ENCODE data around the gene SLC2A5. TPM values are rescaled to one million over a fixed set of nuclear protein-coding genes. Genes with fewer than 3 reads are reported as not detected.

SLC2A5 gene
- total and polyA plus RNA-seq, 2 donors (not counting 3 experiments of a cell fraction or from before 2014, with no cell fraction given), result not detected

- H3K36me3 ChIP-seq (ENCODE audit: control insufficient read depth in 2 of 2, extremely low read depth in 1 of 2, insufficient read depth in 2 of 2, low read length in 2 of 2), result no peaks in the 10 kb centered on the region
- BruUV-seq (replicated peaks), result no TSS peak
- no peak overlapping the region for H3K4me3 ChIP-seq (replicated peaks in 1 of 3; ENCODE audit: insufficient read depth in 1 of 3, low read depth in 1 of 3, low read length in 3 of 3)
- ChIA-PET POLR2A (interaction anchor here (1.1 kb wide), 1 partner anchor 64 kb away, joined by 3 read pairs; no protein-coding TSS in a partner anchor), CTCF (interaction anchor here (0.7 to 3.7 kb wide), 67 partner anchors 9 to 302 kb away, joined by 3 to 371 read pairs (median 8); partner anchors contain the start of genes H6PD and SLC2A7)
- no peaks in the 10 kb centered on the region for H3K9me3 ChIP-seq (replicated peaks; ENCODE audit: control insufficient read depth, insufficient read depth, low read length)
- H3K4me2 ChIP-seq (ENCODE audit: insufficient read depth, low read length), result no peak overlapping the region
- no peak overlapping the region for H3K9ac ChIP-seq (replicated peaks; ENCODE audit: extremely low read depth, insufficient read depth, low read length)
- no peaks in the 10 kb centered on the region for H3K4me1 ChIP-seq (ENCODE audit: control insufficient read depth, extremely low read depth, insufficient read depth, low read length)
- dilution Hi-C loops (cut with MboI; ENCODE audit: extremely low pct_ligation_motif_present, low sequenced_read_pairs) (no loop called here), intact Hi-C loops (cut with micrococcal nuclease) (loop anchor here (1.0 to 10.0 kb wide), 6 partner anchors 17 to 189 kb away; no protein-coding TSS in a partner anchor)
- FAIRE-seq, result no peak
- H3K27ac ChIP-seq (ENCODE audit: insufficient read depth, low read depth, low read length), result no peak overlapping the region
- no peak for DNase-seq (ENCODE audit: low read depth, low spot score)
- TF ChIP-seq MYC (IDR thresholded peaks at IDR 0.05; ENCODE audit: low read depth, low read length) (no peak), POLR2AphosphoS5 (IDR thresholded peaks at IDR 0.05; ENCODE audit: insufficient read depth, low read depth, low read length) (no peak), GATA2 (IDR thresholded peaks at IDR 0.05; ENCODE audit: insufficient read depth, insufficient read length, low read depth, low read length) (no peak), CTCF (IDR thresholded peaks at IDR 0.05; ENCODE audit: extremely low read depth in 1 of 2, insufficient read depth in 1 of 2, low read depth in 1 of 2, low read length in 2 of 2) (no peak), JUN (IDR thresholded peaks at IDR 0.05; ENCODE audit: borderline replicate concordance, insufficient read depth, insufficient read length, low read depth) (no peak), POLR2A (IDR thresholded peaks at IDR 0.05; ENCODE audit: low read depth, low read length) (no peak), FOS (IDR thresholded peaks at IDR 0.05; ENCODE audit: borderline replicate concordance, insufficient read depth, low read length) (no peak), EZH2 (IDR thresholded peaks at IDR 0.05; ENCODE audit: borderline replicate concordance, low read depth, low read length, severe bottlenecking) (no peak)
- TF ChIP-seq, protein P1, sequence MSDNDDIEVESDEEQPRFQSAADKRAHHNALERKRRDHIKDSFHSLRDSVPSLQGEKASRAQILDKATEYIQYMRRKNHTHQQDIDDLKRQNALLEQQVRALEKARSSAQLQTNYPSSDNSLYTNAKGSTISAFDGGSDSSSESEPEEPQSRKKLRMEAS (IDR thresholded peaks at IDR 0.05; ENCODE audit: insufficient read depth, insufficient read length), result no peak
- peaks cover 0 to 4% of the 10 kb centered on the region in 2 experiments for H3K27me3 ChIP-seq (ENCODE audit: control insufficient read depth in 2 of 2, insufficient read depth in 2 of 2, low read length in 2 of 2)
- no peak overlapping the region for H2AFZ ChIP-seq (ENCODE audit: low read depth, low read length)
- H3K79me2 ChIP-seq (ENCODE audit: control insufficient read depth, insufficient read depth, low read length), result no peaks in the 10 kb centered on the region
- H3K9me1 ChIP-seq (replicated peaks; ENCODE audit: control insufficient read depth, extremely low read depth, insufficient read depth, low read length), result no peaks in the 10 kb centered on the region
- no peaks in the 10 kb centered on the region for H4K20me1 ChIP-seq (replicated peaks; ENCODE audit: control insufficient read depth, extremely low read depth, insufficient read depth, low read length)
These were observed 64.1 kb downstream of the SLC2A5 start for GRCh38 chr1:9005395-9005708.

All from endothelial cell of umbilical vein (primary cell).